Astrocyte (in vitro differentiated cells and primary cell): ENCODE results near the gene ALK. TPM values are rescaled to one million over a fixed set of nuclear protein-coding genes. Genes with fewer than 3 reads are reported as not detected.

Experiments
- DNase-seq: peaks from one replicate; pipeline ENCODE4 v3.0.0-alpha.2; 2010; ENCODE audit warnings: low read depth
- FAIRE-seq: peaks from 2 replicates; lab custom pipeline; 2011; peaks lifted over from hg19 to GRCh38; lab: Jason Lieb, UNC
- H2AFZ ChIP-seq: 2 replicates; pipeline ENCODE4 v1.6.0; 2012; ENCODE audit warnings: low read depth, low read length, inconsistent platforms
- H3K27ac ChIP-seq: 2 replicates; pipeline ENCODE4 v1.5.1; 2011; ENCODE audit warnings: low read depth, low read length, inconsistent platforms
- H3K27me3 ChIP-seq: 2 replicates; pipeline ENCODE4 v1.6.0; 2011; ENCODE audit warnings: low read length, inconsistent platforms; ENCODE audit not compliant: insufficient read depth
- H3K36me3 ChIP-seq: 2 replicates; pipeline ENCODE4 v1.5.1; 2011; ENCODE audit warnings: low read length, inconsistent platforms; ENCODE audit not compliant: insufficient read depth
- H3K4me1 ChIP-seq: 2 replicates; pipeline ENCODE4 v1.5.1; 2011; ENCODE audit warnings: low read length, inconsistent platforms; ENCODE audit not compliant: insufficient read depth
- H3K4me2 ChIP-seq: 2 replicates; pipeline ENCODE4 v1.6.0; 2012; ENCODE audit warnings: low read length, inconsistent platforms
- H3K4me3 ChIP-seq: 2 replicates; pipeline ENCODE4 v1.5.1; 2011; ENCODE audit warnings: low read depth, mild to moderate bottlenecking, low read length, inconsistent platforms; ENCODE audit not compliant: insufficient read depth
- H3K79me2 ChIP-seq: 2 replicates; pipeline ENCODE4 v1.6.0; 2012; ENCODE audit warnings: mild to moderate bottlenecking, low read length, inconsistent platforms; ENCODE audit not compliant: insufficient read depth
- H3K9ac ChIP-seq: 2 replicates; pipeline ENCODE4 v1.6.0; 2012; ENCODE audit warnings: mild to moderate bottlenecking, low read length, inconsistent platforms
- H3K9me3 ChIP-seq: 2 replicates; pipeline ENCODE4 v1.5.1; 2012; ENCODE audit warnings: low read depth, mild to moderate bottlenecking, low read length, inconsistent platforms; ENCODE audit not compliant: insufficient read depth
- H4K20me1 ChIP-seq: 2 replicates; pipeline ENCODE4 v1.6.0; 2012; ENCODE audit warnings: low read length, inconsistent platforms; ENCODE audit not compliant: insufficient read depth
- H3K27ac Mint-ChIP-seq: one replicate; pipeline ENCODE4 v1.8.0; 2021; ENCODE audit warnings: mild to moderate bottlenecking, mixed read lengths; ENCODE audit not compliant: unreplicated experiment
- H3K27me3 Mint-ChIP-seq: one replicate; pipeline ENCODE4 v1.8.0; 2021; ENCODE audit warnings: low read depth, mixed read lengths; ENCODE audit not compliant: unreplicated experiment
- H3K36me3 Mint-ChIP-seq: one replicate; pipeline ENCODE4 v1.8.0; 2021; ENCODE audit warnings: low read depth, mixed read lengths; ENCODE audit not compliant: unreplicated experiment
- H3K4me1 Mint-ChIP-seq: one replicate; pipeline ENCODE4 v1.8.0; 2021; ENCODE audit warnings: low read depth, mixed read lengths; ENCODE audit not compliant: unreplicated experiment
- H3K4me3 Mint-ChIP-seq: one replicate; pipeline ENCODE4 v1.8.0; 2021; ENCODE audit warnings: mild to moderate bottlenecking, moderate library complexity, mixed read lengths; ENCODE audit not compliant: unreplicated experiment
- H3K9me3 Mint-ChIP-seq: one replicate; pipeline ENCODE4 v1.8.0; 2021; ENCODE audit warnings: mild to moderate bottlenecking, mixed read lengths; ENCODE audit not compliant: unreplicated experiment
- EZH2 ChIP-seq: IDR thresholded peaks from 2 replicates; pipeline ENCODE4 v1.6.1; 2012; ENCODE audit warnings: mild to moderate bottlenecking, low read length, inconsistent platforms; ENCODE audit not compliant: insufficient read depth
- total RNA-seq: library from RNA; stranded (reverse); gene quantifications from 2 replicates; pipeline ENCODE4 v1.2.1, GENCODE V29; 2021
- TF ChIP-seq, protein P1 (sequence below): IDR thresholded peaks from 2 replicates; pipeline ENCODE4 v1.5.1; 2011; ENCODE audit warnings: low read depth, mild to moderate bottlenecking, inconsistent platforms, low read length, moderate library complexity; ENCODE audit not compliant: insufficient read depth

Gene ALK
- total RNA-seq, 1 donor from 2014 or later, result 0.16 TPM

GRCh38 chr2:29430382-29431112 is 490.8 kb downstream of the ALK start:
- Histone ChIP-seq H4K20me1 (no peaks in the 10 kb centered on the region), H3K27me3 (no peaks in the 10 kb centered on the region), H3K9me3 (no peaks in the 10 kb centered on the region), H3K9ac (no peak overlapping the region), H2AFZ (no peak overlapping the region), H3K4me2 (no peak overlapping the region), H3K79me2 (no peaks in the 10 kb centered on the region), H3K36me3 (no peaks in the 10 kb centered on the region), H3K4me1 (no peaks in the 10 kb centered on the region), H3K27ac (no peak overlapping the region), H3K4me3 (no peak overlapping the region)
- no peak overlapping the region for H3K27ac Mint-ChIP-seq
- no peaks in the 10 kb centered on the region for H3K4me1 Mint-ChIP-seq
- no peaks in the 10 kb centered on the region for H3K36me3 Mint-ChIP-seq
- no peak for TF ChIP-seq EZH2
- TF ChIP-seq, protein P1, sequence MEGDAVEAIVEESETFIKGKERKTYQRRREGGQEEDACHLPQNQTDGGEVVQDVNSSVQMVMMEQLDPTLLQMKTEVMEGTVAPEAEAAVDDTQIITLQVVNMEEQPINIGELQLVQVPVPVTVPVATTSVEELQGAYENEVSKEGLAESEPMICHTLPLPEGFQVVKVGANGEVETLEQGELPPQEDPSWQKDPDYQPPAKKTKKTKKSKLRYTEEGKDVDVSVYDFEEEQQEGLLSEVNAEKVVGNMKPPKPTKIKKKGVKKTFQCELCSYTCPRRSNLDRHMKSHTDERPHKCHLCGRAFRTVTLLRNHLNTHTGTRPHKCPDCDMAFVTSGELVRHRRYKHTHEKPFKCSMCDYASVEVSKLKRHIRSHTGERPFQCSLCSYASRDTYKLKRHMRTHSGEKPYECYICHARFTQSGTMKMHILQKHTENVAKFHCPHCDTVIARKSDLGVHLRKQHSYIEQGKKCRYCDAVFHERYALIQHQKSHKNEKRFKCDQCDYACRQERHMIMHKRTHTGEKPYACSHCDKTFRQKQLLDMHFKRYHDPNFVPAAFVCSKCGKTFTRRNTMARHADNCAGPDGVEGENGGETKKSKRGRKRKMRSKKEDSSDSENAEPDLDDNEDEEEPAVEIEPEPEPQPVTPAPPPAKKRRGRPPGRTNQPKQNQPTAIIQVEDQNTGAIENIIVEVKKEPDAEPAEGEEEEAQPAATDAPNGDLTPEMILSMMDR, result no peak
- DNase-seq (no peak), FAIRE-seq (no peak)
- peaks cover 2% of the 10 kb centered on the region for H3K27me3 Mint-ChIP-seq
- H3K9me3 Mint-ChIP-seq, result no peaks in the 10 kb centered on the region
- H3K4me3 Mint-ChIP-seq, result no peak overlapping the region

DNA sequence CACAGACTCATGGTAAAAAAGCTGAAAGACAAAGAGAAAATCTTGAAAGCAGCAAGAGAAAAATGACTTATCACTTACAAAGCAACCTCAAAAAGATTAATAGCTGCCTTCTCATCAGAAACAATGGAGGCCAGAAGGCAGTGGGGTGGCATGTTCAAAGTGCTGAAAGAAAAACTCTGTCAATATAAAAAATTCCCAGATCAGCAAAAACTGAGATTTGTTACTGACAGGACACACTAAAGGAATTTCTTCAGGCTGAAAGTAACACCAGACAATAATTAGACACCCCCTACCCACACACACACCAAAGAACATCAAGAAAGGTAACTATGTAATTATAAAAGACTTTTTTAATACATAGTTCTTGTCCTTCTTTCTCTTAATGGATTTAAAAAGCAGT is 495.0 kb downstream of the ALK start:
- Histone ChIP-seq H3K27me3 (peaks cover 9% of the 10 kb centered on the region), H2AFZ (no peak overlapping the region), H3K4me1 (no peaks in the 10 kb centered on the region), H3K9me3 (no peaks in the 10 kb centered on the region), H3K9ac (no peak overlapping the region), H3K27ac (no peak overlapping the region), H3K4me2 (no peak overlapping the region), H3K79me2 (no peaks in the 10 kb centered on the region), H3K36me3 (no peaks in the 10 kb centered on the region), H4K20me1 (no peaks in the 10 kb centered on the region), H3K4me3 (no peak overlapping the region)
- Mint-ChIP-seq H3K27ac (no peak overlapping the region), H3K27me3 (peaks cover 6% of the 10 kb centered on the region), H3K9me3 (no peaks in the 10 kb centered on the region), H3K36me3 (no peaks in the 10 kb centered on the region), H3K4me1 (peaks cover 5% of the 10 kb centered on the region), H3K4me3 (no peak overlapping the region)
- no peak for FAIRE-seq
- DNase-seq, result no peak
- TF ChIP-seq, protein P1, result no peak
- TF ChIP-seq EZH2, result no peak

- peaks cover 6% of the 10 kb centered on the region for H3K27me3 Mint-ChIP-seq
- H3K4me1 Mint-ChIP-seq, result peaks cover 9% of the 10 kb centered on the region
- no peak overlapping the region for H3K4me3 ChIP-seq
- no peak overlapping the region for H3K9ac ChIP-seq
- H2AFZ ChIP-seq, result no peak overlapping the region
- no peaks in the 10 kb centered on the region for H3K9me3 ChIP-seq
- H3K27me3 ChIP-seq, result peaks cover 14% of the 10 kb centered on the region
- no peaks in the 10 kb centered on the region for H3K79me2 ChIP-seq
- H3K36me3 ChIP-seq, result no peaks in the 10 kb centered on the region
- no peak overlapping the region for H3K27ac Mint-ChIP-seq
- no peak overlapping the region for H3K27ac ChIP-seq
- no peak for TF ChIP-seq EZH2
- TF ChIP-seq, protein P1, result no peak
- no peak for DNase-seq
- H3K4me2 ChIP-seq, result no peak overlapping the region
- FAIRE-seq, result no peak
- no peaks in the 10 kb centered on the region for H3K9me3 Mint-ChIP-seq
- no peak overlapping the region for H3K4me3 Mint-ChIP-seq
- no peaks in the 10 kb centered on the region for H4K20me1 ChIP-seq
- H3K4me1 ChIP-seq, result no peaks in the 10 kb centered on the region
- H3K36me3 Mint-ChIP-seq, result no peaks in the 10 kb centered on the region
Observed at GRCh38 chr2:29425866-29426265, 495.5 kb downstream of the ALK start.
